Mesenchymal stem cell (in vitro differentiated cells and primary cell): ENCODE results near the gene ROR2.
"Not testable (repeated sequence)": the region's sequence is repeated elsewhere in the genome, so short reads cannot be mapped to it uniquely, and the experiment has no call there.

Experiments
- DNase-seq: peaks from one replicate; pipeline ENCODE4 v3.0.0-alpha.2; 2013
- H2AFZ ChIP-seq: one replicate; pipeline ENCODE4 v1.6.1; 2013; ENCODE audit warnings: low read depth, mild to moderate bottlenecking, control low read depth, inconsistent platforms, low read length, moderate library complexity
- H2AK5ac ChIP-seq: 2 replicates; pipeline ENCODE4 v1.6.1; 2013; ENCODE audit warnings: low read length, moderate library complexity, mild to moderate bottlenecking, inconsistent platforms; ENCODE audit not compliant: severe bottlenecking
- H2BK120ac ChIP-seq: one replicate; pipeline ENCODE4 v1.6.1; 2013; ENCODE audit warnings: low read depth, mild to moderate bottlenecking, inconsistent platforms, low read length, moderate library complexity
- H2BK12ac ChIP-seq, 2 experiments: one replicate each; pipeline ENCODE4 v1.6.1; 2013; ENCODE audit warnings: inconsistent platforms in 2 of 2, low read length in 2 of 2, mild to moderate bottlenecking in 2 of 2, moderate library complexity in 2 of 2, control low read depth in 1 of 2
- H2BK15ac ChIP-seq: one replicate; pipeline ENCODE4 v1.6.1; 2013; ENCODE audit warnings: mild to moderate bottlenecking, low read depth, inconsistent platforms; ENCODE audit not compliant: poor library complexity, severe bottlenecking
- H2BK5ac ChIP-seq: 2 replicates; pipeline ENCODE4 v1.6.1; 2013; ENCODE audit warnings: low read depth, mild to moderate bottlenecking, low read length, control low read depth, inconsistent platforms; ENCODE audit not compliant: poor library complexity, severe bottlenecking
- H3K14ac ChIP-seq, 2 experiments: one replicate each; pipeline ENCODE4 v1.6.1; 2013; ENCODE audit warnings: inconsistent platforms in 2 of 2, low read length in 2 of 2, control low read depth in 1 of 2, mild to moderate bottlenecking in 1 of 2, moderate library complexity in 1 of 2
- H3K18ac ChIP-seq, 2 experiments: one replicate each; pipeline ENCODE4 v1.6.1; 2013; ENCODE audit warnings: inconsistent platforms in 2 of 2, low read length in 2 of 2, control low read depth in 1 of 2, low read depth in 1 of 2, mild to moderate bottlenecking in 1 of 2
- H3K23ac ChIP-seq, 2 experiments: one replicate each; pipeline ENCODE4 v1.6.1; 2013; ENCODE audit warnings: inconsistent platforms in 2 of 2, low read length in 2 of 2, mild to moderate bottlenecking in 2 of 2, moderate library complexity in 2 of 2, control low read depth in 1 of 2
- H3K27ac ChIP-seq: 2 replicates; pipeline ENCODE4 v1.5.1; 2013; ENCODE audit warnings: mild to moderate bottlenecking, moderate library complexity, low read length, control low read depth, inconsistent platforms; ENCODE audit not compliant: poor library complexity, severe bottlenecking
- H3K27me3 ChIP-seq, 2 experiments: 2 replicates each; pipeline versions ENCODE4 v1.6.1 to v1.7.0; 2013; ENCODE audit warnings: low read length in 2 of 2, mild to moderate bottlenecking in 2 of 2, moderate library complexity in 2 of 2, control low read depth in 1 of 2, inconsistent platforms in 1 of 2; ENCODE audit not compliant: control insufficient read depth in 1 of 2, insufficient read depth in 1 of 2
- H3K36me3 ChIP-seq, 2 experiments: 2 replicates each; pipeline versions ENCODE4 v1.6.1 to v1.7.0; 2013; ENCODE audit warnings: low read length in 2 of 2, control low read depth in 1 of 2, inconsistent platforms in 1 of 2, low read depth in 1 of 2, mild to moderate bottlenecking in 1 of 2; ENCODE audit not compliant: insufficient read depth in 2 of 2, control insufficient read depth in 1 of 2
- H3K4ac ChIP-seq, 2 experiments: one replicate each; pipeline ENCODE4 v1.6.1; 2013; ENCODE audit warnings: inconsistent platforms in 2 of 2, low read length in 2 of 2, mild to moderate bottlenecking in 2 of 2, moderate library complexity in 2 of 2, control low read depth in 1 of 2, low read depth in 1 of 2
- H3K4me1 ChIP-seq: 2 replicates; pipeline ENCODE4 v1.6.1; 2013; ENCODE audit warnings: low read depth, low read length, control low read depth; ENCODE audit not compliant: control insufficient read depth, insufficient read depth
- H3K4me2 ChIP-seq: 2 replicates; pipeline ENCODE4 v1.6.1; 2013; ENCODE audit warnings: low read length, mild to moderate bottlenecking, inconsistent platforms; ENCODE audit not compliant: poor library complexity, severe bottlenecking
- H3K4me3 ChIP-seq, 2 experiments: 2 replicates each; pipeline versions ENCODE4 v1.5.1 to v1.7.0; 2013; ENCODE audit warnings: low read length in 2 of 2, mild to moderate bottlenecking in 2 of 2, control low read depth in 1 of 2, low read depth in 1 of 2; ENCODE audit not compliant: insufficient read depth in 1 of 2
- H3K79me1 ChIP-seq: replicated peaks from 2 replicates; pipeline ENCODE4 v1.6.1; 2013; ENCODE audit warnings: mild to moderate bottlenecking, control low read depth, low read length, inconsistent platforms; ENCODE audit not compliant: poor library complexity, severe bottlenecking
- H3K9ac ChIP-seq: 2 replicates; pipeline ENCODE4 v1.7.0; 2013; ENCODE audit warnings: mild to moderate bottlenecking, low read length, moderate library complexity
- H3K9me3 ChIP-seq: 2 replicates; pipeline ENCODE4 v1.7.0; 2013; ENCODE audit warnings: mild to moderate bottlenecking, low read length; ENCODE audit not compliant: control insufficient read depth
- H4K8ac ChIP-seq: one replicate; pipeline ENCODE4 v1.6.1; 2013; ENCODE audit warnings: inconsistent platforms, mild to moderate bottlenecking, low read length, moderate library complexity
- H4K91ac ChIP-seq: one replicate; pipeline ENCODE4 v1.6.1; 2013; ENCODE audit warnings: mild to moderate bottlenecking, low read length, inconsistent platforms
- WGBS: methylation state at CpG from one replicate; pipeline ENCODE4 v1.1.7; 2013; ENCODE audit warnings: mixed read lengths; 5-methylcytosine and 5-hydroxymethylcytosine counted together

ROR2 gene

GRCh38 chr9:91797517-91797916, 152.5 kb downstream of the ROR2 start:
- H4K91ac ChIP-seq, H3K4me3 ChIP-seq, H4K8ac ChIP-seq, H2BK5ac ChIP-seq, H3K9ac ChIP-seq, H2BK15ac ChIP-seq, H2BK12ac ChIP-seq, H3K27ac ChIP-seq, H3K18ac ChIP-seq, H3K4me2 ChIP-seq, H2AFZ ChIP-seq, H3K27me3 ChIP-seq, H3K14ac ChIP-seq, H3K4ac ChIP-seq, DNase-seq, H2AK5ac ChIP-seq, H3K23ac ChIP-seq, H3K36me3 ChIP-seq, H3K9me3 ChIP-seq, H2BK120ac ChIP-seq: not testable (repeated sequence)
- WGBS, result no CpG with 5 or more reads among the region's 2 CpGs
- H3K4me1 ChIP-seq, result peaks cover 12% of the 10 kb centered on the region
- H3K79me1 ChIP-seq, result peaks cover 17% of the 10 kb centered on the region

DNA sequence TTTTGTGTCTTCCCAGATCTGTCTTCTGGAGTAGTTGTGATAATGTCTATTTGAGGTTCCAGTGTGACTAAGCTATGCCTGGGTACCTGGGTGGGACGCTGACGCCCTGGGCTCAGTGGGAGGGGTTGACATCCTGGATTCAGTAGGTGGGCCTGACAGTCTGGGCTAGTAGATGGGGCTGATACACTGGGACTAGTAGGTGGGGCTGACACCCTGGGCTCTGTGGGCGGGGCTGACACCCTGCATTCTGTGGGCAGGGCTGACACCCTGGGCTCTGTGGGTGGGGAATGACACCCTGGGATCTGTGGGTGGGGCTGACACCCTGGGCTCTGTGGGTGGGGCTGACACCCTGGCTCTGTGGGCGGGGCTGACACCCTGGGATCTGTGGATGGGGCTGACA, 153.5 kb downstream of the ROR2 start:
- H3K4me2 ChIP-seq, H2BK120ac ChIP-seq, H3K27ac ChIP-seq, H3K4me3 ChIP-seq, H4K8ac ChIP-seq, H3K9me3 ChIP-seq, H2BK5ac ChIP-seq, H3K23ac ChIP-seq, H3K14ac ChIP-seq, H2BK15ac ChIP-seq, H3K18ac ChIP-seq, H3K36me3 ChIP-seq, H4K91ac ChIP-seq, H2AFZ ChIP-seq, H3K4ac ChIP-seq, H2AK5ac ChIP-seq, H2BK12ac ChIP-seq, H3K27me3 ChIP-seq, H3K9ac ChIP-seq, DNase-seq: not testable (repeated sequence)
- WGBS, result 85% methylated on average over 3 of the region's 4 CpGs
- Histone ChIP-seq H3K79me1 (peaks cover 12% of the 10 kb centered on the region), H3K4me1 (peaks cover 12% of the 10 kb centered on the region)

- Histone ChIP-seq H3K14ac (no peak overlapping the region), H4K91ac (no peak overlapping the region), H3K27me3 (no peaks in the 10 kb centered on the region), H3K4me1 (peaks cover 12% of the 10 kb centered on the region), H2BK5ac (no peak overlapping the region), H3K9me3 (no peaks in the 10 kb centered on the region), H2BK12ac (no peak overlapping the region), H3K79me1 (peaks cover 7% of the 10 kb centered on the region), H2AK5ac (no peak overlapping the region), H3K4me2 (no peak overlapping the region), H2AFZ (no peak overlapping the region), H3K4ac (no peak overlapping the region), H2BK120ac (no peak overlapping the region), H3K27ac (no peak overlapping the region), H3K9ac (no peak overlapping the region), H3K18ac (no peak overlapping the region), H4K8ac (no peak overlapping the region), H3K4me3 (no peak overlapping the region), H3K23ac (no peak overlapping the region), H2BK15ac (no peak overlapping the region), H3K36me3 (no peaks in the 10 kb centered on the region)
- peak; percentile 83 for DNase-seq
- WGBS, result 9% methylated on average over 6 of the region's 6 CpGs
These were observed 154.3 kb downstream of the ROR2 start for GRCh38 chr9:91795598-91796241.

DNA sequence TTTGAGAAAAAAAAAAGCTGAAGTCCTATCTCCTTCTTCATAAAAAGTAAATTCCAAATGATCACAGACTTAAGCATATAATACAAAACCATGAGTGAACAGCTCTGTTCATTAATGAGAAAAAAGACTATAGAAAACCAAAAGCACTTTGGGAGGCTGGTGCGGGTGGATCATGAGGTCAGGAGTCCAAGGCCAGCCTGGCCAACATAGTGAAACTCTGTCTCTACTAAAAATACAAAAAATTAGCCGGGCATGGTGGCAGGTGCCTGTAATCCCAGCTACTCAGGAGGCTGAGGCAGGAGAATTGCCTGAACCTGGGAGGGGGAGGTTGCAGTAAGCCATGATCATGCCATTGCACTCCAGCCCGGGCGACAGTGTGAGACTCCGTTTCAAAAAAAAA, 156.7 kb downstream of the ROR2 start:
- H3K36me3 ChIP-seq, H3K18ac ChIP-seq, H3K4ac ChIP-seq, H2AFZ ChIP-seq, H2BK120ac ChIP-seq, H2BK15ac ChIP-seq, H3K4me1 ChIP-seq, H3K27ac ChIP-seq, H2BK5ac ChIP-seq, H3K14ac ChIP-seq, H3K4me3 ChIP-seq, H3K9me3 ChIP-seq, H3K27me3 ChIP-seq, H2BK12ac ChIP-seq, H3K9ac ChIP-seq, H4K91ac ChIP-seq, H2AK5ac ChIP-seq, DNase-seq, H3K23ac ChIP-seq, H3K79me1 ChIP-seq, H4K8ac ChIP-seq, H3K4me2 ChIP-seq: not testable (repeated sequence)
- 100% methylated on average over 2 of the region's 5 CpGs for WGBS
